Measurements from ENCODE around the gene BZW1.

- TF ChIP-seq CTCF (IDR thresholded peaks at IDR 0.05) (no peak), POLR2A (IDR thresholded peaks at IDR 0.05) (no peak)
Measured at GRCh38 chr2:200845669-200846325, 34.1 kb downstream of the BZW1 start.
